DLD1 (cell line): ENCODE data around the gene EIF4G3.

ENCODE experiments used
- in situ Hi-C: cut with HindIII; loops from 2 replicates; pipeline ENCODE4 v1.10.0; 2017; ENCODE audit warnings: low sequenced_read_pairs

The EIF4G3 gene

DNA sequence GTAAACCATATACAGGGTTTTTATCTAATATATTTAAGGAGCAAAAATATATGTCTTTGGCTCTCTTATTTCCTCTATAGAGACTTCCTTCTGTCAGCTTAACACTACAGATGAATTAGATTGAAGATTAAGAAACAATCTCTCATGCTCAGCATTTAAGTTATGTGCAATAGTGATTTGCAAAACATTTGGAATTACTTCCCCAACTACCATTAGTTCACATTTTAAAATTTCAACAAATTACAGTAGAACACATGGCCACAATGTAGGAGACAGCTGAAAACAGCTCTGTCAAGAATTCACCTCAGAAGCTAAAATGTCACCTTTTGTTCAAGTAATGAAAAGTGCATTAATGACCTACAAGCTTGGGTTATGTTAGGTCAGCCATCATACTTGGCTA, 177.9 kb downstream of the EIF4G3 start:
- in situ Hi-C loops, result loop anchor here (5.0 kb wide), 1 partner anchor 52 kb away; no protein-coding TSS in a partner anchor

DNA sequence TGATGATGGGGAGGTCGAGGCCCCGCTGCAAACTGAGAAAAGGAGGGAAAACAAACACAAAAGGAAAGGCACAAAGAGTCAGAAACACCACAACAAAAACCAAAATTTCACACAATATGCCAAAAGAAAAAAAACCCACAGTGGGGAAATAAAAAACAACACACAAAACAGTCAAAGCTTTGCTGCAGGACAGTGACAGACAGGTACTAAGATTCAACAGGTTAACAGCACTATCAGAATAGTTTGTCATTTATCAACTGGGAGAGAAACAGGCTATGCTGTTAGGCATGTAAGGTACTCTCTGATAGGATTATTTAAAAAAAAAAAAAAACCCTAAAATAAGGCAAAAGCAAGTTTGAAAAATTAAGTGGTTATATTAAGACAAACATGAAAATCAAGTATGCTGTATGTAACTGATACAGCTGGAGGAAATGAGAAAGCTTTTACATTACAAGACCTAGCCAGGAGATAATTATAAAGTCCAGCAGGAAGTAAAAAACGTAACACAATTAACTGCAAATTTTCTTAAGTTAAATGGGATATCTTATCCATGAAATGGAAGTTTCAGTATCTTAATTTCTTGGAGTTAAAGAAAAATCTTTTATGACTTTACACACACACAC, 179.0 kb downstream of the EIF4G3 start:
- in situ Hi-C loops, result loop anchor here (5.0 kb wide), 1 partner anchor 50 kb away; no protein-coding TSS in a partner anchor

DNA sequence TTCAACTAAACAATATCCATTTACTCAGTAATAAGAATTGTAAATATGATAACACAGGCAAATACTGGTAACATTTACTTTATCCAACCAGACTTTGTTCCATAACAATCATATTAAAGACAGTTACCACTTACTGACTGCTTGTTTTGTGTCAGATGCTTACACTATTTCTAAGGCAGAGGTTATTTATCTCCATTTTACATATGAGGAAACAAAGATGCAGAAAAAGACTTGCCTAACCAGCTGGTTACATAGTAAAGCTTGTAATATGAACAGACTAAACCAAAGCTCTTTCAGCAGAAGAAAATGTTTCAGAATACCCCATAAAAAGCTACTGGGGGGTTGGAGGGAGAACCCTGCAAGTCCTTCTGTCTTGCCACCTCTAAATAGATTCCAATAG, 180.1 kb downstream of the EIF4G3 start:
- in situ Hi-C loops, result loop anchor here (5.0 kb wide), 1 partner anchor 49 kb away; no protein-coding TSS in a partner anchor

DNA sequence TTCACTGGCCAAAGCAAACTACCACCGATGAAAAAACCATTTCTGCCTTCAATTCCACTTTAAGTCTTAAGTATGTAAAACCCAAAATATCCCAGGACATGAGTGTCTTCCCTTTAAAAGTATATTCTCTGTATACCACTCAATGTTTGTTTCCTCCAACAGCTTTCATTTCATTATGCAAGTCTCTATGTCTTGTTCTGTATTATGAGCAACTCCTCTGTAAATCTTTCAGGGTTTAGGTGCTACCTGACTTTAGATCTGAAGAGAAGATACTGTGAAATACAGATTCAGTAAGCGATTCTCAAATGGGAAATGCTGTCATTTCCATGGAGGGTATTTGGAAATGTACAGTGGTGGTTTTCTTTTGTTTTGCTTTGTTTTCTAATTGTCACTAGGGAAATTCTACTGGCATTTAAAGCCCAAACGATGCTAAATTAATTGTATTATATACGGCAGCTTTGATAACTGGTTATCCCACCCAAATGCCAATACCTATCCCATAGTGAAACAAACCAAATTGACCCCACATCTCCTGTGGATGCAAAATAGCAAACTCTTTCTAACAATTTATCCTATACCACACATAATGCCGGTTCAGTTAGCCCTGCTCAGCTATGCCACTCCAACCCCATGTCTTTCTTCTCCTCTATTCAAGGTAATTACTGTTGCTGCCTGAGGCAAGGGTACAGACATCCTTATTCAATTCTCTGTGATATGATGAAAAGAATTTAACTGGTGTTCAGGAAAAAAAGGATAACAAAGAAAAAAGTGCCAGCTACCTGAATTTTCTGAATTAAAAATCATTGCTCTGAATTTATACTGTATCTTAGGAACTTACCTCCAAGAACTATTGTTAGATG, 182.8 kb downstream of the EIF4G3 start:
- in situ Hi-C loops, result no loop called here

DNA sequence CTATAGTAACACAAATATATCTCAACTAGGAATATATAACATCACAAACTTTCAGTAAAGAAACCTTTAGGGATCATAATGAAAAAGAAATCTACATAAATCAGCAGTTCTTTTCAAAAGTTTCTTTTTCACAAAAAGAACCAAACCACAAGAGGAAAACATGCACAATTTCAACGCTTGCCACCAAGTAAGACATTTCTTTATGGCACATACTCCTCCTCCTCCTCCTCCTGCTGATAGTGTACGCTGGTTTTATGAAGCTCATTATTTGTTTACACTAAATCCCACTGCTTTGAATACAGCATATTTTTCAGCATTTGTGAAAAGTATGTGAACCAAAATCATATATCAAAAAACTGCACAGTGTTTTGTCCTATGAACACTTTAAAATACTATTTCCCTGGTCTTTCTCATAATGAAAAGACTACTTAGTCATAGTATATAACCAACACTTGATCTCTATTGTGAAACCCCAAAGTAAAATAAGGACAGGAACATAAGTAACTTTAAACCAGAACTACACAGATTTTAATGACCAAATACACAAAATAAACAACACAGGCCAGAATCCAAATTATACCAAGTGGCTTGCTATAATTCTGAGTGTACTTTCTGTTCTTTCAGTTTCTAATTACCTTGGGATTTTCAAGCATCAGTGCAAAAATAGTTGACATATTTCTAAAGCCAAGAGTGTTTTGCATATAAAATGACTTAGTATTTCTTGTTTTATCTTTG, 184.2 kb downstream of the EIF4G3 start:
- in situ Hi-C loops, result no loop called here

DNA sequence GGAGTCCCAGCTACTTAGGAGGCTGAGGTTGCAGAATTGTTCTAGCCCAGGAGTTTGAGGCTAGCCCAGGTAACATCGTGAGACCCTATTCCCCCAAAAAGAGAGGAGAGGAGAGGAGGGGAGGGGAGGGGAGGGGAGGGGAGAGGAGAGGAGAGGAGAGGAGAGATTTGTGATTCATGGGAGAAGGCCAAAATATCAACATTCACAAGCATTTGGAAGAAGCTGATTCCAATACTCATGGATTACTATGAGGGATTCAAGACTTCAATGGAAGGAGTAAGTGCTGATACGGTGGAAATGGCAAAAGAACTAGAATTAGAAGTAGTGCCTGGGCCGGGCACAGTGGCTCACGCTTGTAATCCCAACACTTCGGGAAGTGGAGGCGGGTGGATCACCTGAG, 187.8 kb downstream of the EIF4G3 start:
- in situ Hi-C loops, result no loop called here

DNA sequence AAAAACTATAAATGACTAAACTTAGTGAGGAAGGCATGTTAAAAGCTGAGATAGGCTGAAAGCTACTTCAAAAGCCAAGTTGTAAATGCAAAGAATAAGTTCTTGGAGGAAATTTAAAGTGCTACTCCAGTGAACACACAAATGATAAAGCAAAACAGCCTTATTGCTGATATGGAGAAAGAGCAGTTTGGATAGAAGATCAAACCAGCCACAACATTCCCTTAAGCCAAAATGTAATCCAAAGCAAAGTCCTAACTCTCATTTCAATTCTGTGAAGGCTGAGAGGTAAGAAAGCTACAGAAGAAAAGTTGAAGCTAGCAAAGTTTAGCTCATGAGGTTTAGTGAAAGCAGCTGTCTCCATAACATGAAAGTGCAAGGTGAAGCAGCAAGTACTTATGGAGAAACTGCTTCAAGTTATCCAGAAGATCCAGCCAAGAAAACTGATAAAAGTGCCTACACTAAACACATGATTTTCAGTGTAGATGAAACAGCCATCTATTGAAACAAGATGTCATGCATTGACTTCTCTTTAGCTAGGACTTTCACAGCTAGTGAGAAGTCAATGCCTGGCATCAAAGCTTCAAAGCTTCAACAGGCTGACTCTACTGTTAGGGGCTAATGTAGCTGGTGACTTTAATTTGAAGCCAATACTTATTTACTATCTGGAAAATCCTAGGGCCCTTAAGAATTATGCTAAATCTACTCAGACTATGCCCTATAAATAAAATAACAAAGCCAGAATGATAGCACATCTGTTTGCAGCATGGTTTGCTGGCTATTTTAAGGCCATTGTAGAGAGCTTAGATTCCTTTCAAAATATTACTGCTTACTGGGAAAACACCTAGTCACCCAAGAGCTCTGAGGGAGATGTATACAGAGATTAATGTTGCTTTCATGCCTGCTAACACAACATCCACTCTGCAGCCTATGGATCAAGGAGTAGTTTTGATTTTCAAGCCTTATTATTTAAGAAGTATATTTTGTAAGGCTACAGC, 188.6 kb downstream of the EIF4G3 start:
- in situ Hi-C loops, result no loop called here

DNA sequence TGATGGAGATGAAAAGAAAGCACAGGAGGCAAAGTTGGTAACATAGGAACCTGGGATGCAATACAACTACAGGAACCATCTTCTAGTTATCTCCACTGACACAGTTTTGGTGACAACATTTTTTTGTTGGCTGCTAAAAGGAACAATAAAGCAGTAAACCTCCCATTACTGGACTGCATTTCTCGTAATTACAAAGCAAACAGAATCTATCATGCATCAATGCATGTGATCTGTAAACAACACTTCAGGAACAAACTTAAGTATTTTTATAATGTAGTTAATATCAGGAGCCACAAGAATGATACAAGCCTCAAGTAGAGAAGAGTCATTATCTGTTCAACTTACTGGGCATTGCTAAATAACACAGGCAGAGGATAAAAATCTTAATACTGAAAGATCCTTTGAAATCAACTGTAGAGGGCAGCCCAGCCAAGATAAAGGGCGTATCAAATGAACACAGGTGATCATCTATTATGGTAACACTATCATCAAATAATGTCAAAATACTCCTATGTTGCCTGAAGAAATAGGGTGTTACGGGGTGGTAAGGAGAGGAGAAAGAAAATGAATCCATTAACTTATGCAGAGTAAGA, 193.3 kb downstream of the EIF4G3 start:
- in situ Hi-C loops, result no loop called here

DNA sequence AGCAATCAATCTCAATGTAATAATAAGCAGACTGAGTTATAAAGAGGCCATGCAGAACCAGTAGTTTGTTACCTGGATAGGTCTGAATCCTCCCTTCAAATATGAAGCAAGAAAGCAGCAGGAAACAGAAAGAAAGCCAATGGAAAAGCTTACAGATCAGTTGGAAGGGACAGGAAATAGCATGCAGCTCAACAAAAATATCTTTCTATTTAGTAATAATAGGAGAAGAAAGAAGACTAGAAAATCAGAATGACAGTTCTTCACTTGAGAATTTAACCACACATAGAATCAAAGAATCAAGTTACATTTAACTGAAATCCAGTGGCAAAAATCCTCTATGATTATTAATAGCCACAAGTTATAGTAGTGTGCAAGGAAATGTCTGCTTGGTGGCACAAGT, 194.4 kb downstream of the EIF4G3 start:
- in situ Hi-C loops, result no loop called here

DNA sequence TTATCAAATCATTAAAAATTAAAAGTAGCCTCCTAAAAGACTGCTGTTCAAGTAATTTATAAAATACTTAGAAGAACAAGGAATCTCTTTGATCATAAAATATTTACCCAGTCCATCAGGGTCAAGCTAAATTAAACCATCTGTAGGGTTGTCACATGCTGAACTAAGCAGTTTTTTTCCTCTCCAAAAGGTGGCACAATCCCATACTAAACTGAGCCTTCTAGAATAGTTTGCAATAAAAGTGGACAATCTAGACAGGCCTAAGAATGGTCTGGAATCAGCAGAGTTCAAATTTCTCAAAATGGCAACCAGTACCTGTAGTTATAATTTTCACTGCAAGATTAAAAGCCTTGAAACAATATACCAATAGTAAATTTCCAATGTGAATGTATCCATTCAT, 194.8 kb downstream of the EIF4G3 start:
- in situ Hi-C loops, result no loop called here

DNA sequence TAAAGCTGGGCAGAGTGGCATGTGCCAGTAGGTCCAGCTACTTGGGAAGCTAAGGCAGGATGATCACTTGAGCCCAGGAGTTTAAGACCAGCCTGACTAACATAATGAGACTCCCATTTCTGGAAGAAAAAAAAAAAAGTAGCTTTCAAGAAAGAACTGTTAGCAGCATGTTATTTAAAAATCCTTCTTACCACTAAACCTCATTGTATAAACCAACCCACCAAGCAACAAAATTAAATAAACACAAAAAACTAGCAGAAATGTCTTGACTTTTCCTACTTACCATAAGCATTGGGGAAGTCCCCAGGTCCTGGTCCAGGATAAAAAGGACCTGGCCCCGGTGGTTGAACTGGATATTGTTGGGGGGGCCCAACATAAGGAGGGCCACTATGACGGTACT, 196.6 kb downstream of the EIF4G3 start:
- in situ Hi-C loops, result no loop called here

DNA sequence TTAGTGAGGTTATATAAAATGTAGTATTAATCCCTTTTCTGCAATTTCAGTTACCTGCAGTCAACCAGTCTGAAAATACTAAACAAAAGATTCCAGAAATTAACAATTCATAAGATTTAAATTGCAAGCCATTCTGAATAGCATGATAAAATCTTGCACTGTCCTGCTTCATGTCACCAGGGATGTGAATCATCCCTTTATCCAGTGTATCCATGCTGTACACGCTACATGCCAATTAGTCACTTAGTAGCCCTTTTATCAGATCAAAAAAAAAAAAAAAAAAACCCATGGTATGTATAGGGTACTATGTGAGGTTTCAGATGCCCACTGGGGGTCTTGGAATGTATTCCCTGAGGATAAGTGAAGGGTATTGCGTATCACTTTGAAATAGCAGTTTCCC, 198.3 kb downstream of the EIF4G3 start:
- in situ Hi-C loops, result no loop called here

DNA sequence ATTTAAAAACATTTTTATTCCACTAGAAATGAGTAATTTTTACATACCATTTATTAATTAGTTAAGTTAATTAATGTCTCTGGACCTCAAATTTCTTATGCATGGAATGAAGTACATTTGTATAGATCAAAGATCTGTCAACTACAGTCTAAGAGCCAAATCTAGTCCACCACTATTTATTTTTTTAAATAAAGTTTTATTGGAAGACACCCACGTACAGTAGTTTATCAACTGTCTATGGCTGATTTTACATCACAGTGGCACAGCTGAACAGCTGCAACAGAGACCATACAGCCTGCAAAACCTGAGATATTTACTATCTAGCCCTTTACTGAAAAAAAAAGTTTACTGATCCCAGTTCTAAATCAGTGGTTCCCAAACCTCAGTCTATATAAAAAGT, 201.0 kb downstream of the EIF4G3 start:
- in situ Hi-C loops, result no loop called here

DNA sequence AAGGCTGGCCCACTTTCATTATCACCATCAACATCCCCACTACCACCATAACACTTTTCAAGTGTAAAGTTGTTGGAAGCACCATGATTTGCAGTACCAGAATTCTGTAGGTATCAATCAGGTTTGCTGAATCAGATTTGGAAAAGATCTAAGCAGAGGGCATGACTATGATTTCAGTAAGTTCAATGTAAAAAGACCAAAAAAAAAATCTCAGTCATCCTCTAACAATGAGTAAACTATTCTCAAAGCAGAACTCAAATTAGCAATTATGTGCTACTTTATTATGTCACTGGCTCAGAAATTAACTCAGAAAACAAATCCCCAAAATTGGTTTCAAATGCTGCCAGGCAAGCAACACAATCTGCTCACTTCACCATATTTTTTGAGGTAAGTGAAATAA, 201.7 kb downstream of the EIF4G3 start:
- in situ Hi-C loops, result no loop called here

DNA sequence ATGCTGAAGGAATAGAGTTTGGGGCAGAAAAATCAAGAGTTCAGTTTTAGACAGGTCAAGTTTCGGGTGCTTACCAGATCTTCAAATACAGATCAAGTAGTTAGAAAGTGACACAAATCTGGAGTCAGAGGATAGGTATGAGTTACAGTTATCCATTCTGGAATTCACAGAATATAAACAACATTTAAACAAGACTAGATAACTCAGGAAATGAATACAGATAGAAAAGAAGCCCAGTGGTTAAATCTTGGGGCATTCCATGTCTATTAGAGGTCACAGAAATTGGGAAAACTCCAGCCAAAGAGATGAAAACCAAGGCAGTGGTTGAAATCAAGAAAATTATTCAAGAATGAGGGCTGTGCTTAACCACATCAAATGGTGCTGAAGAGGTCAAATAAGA, 202.6 kb downstream of the EIF4G3 start:
- in situ Hi-C loops, result no loop called here

DNA sequence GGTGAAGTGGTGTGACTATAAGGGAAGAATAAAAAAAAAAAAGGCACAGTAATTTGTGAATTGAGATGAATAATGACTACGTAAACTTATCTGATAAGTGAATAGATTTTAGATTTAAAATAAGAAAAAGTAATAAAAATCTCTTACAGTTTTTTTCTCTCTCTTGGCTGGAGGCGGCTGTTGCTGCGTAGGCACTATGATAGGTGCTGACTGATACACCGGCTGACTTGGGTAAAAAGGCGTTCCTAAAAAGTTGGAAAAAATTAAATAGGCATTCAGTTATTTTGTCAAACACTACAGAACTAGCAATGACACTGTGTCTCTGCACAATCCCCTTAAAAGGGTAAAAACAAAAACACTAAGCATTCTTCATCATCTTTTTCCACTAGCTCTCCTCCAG, 203.8 kb downstream of the EIF4G3 start:
- in situ Hi-C loops, result no loop called here

DNA sequence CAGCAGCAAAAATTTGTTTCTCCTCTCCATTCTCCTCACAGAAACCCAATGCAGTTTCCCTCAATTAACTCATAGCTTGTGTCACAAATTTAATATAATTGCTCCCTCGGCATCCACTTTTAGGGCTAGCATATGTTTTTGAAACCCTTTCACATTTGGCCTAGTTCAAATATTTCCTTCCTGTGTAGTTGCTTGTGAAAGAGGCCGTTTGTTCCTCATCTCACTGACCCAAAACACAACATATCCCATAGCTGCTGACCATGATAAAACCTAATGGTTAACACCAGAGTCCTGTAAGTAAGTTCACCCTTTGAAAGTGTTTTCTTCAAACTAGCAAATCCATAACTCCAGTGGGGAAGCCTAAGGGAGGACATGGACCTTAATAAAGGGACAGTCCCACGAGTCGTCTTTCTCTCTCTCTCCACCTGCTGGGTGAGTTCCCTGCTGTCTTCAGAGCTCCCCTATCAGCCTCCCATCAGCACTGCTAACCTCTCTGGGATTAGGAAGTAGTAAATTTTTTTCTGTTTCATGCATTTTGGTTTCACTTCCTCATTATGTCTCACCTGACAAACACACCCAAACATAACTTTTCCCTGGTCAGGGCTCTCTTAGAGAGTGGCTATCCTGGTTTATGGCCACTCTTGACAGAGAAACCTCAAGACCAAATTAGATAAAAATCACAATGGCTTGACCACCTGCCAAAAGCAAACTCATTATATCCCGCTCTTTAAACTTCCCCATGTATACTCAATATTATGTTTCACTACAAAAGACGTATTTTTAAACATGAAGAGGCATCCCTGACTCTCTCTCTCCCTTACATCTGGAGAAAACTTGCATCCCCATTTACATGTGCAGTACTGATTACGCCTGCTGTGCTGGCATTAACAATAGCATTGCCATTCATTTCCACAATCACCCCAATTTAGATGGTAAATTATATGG, 211.9 kb downstream of the EIF4G3 start:
- in situ Hi-C loops, result no loop called here

DNA sequence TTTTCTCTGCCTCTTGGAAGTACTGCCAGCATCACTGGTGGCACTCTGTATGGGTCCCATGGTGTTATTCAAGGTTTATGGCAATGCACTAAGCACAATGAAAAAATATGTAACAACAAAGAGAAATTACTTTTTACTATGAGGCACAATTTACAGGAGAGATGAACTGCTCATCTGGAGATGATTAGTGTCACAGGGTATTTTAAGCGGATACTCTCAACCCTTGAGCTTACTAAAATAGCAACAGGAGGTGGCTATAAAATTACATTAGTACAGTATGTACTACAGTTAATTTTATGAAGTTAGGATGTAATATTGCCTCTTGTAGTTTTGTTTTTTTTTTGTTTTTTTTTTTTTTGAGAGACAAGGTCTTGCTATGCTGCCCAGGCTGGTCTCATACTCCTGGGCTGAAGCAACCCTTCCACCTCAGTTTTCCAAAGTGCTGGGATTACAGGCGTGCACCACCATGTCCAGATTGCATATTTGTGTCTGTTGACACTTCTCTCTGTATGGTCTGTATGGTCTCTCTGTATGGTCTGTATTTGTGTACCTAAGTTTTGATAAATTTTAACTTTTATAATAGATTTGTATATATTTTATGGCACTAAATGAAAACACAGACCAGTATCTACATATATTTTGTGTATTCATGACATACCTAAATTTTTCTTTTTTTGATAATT, 214.0 kb downstream of the EIF4G3 start:
- in situ Hi-C loops, result no loop called here
